Activated CD4-positive, alpha-beta memory T cell treated with anti-CD3 and anti-CD28 coated beads, Interleukin-2, amount 10 ng/mL, durations not matched to agents 7 days and 5 days (primary cell): Measurements from ENCODE around the gene NMD3. TPM values are rescaled to one million over a fixed set of nuclear protein-coding genes. Genes with fewer than 3 reads are reported as not detected.
"Not testable (repeated sequence)": the region's sequence is repeated elsewhere in the genome, so short reads cannot be mapped to it uniquely, and the experiment has no call there.

Experiments
- CTCF ChIA-PET: fragments of 350-600 bp; sonication (Branson Sonifier 250); formaldehyde crosslinking; loops from one replicate; lab custom pipeline; 2021; ENCODE audit warnings: antibody characterized with exemption, inconsistent platforms; lab: Charles Lee
- POLR2A ChIA-PET: fragments of 350-600 bp; sonication (Branson Sonifier 250); formaldehyde crosslinking; loops from one replicate; lab custom pipeline; 2021; ENCODE audit warnings: antibody characterized with exemption; lab: Charles Lee
- DNase-seq: peaks from one replicate; pipeline ENCODE4 v3.0.0-alpha.2; 2020
- H3K27ac Mint-ChIP-seq: one replicate; pipeline ENCODE4 v1.8.0; 2021; ENCODE audit warnings: mild to moderate bottlenecking, mixed read lengths
- H3K27me3 Mint-ChIP-seq: one replicate; pipeline ENCODE4 v1.8.0; 2021; ENCODE audit warnings: mixed read lengths
- H3K36me3 Mint-ChIP-seq: one replicate; pipeline ENCODE4 v1.8.0; 2021; ENCODE audit warnings: low read depth, mixed read lengths
- H3K4me1 Mint-ChIP-seq: one replicate; pipeline ENCODE4 v1.8.0; 2021; ENCODE audit warnings: mixed read lengths
- H3K4me3 Mint-ChIP-seq: one replicate; pipeline ENCODE4 v1.8.0; 2021; ENCODE audit warnings: mild to moderate bottlenecking, mixed read lengths
- H3K9me3 Mint-ChIP-seq: one replicate; pipeline ENCODE4 v1.8.0; 2021; ENCODE audit warnings: mixed read lengths
- total RNA-seq, 2 experiments: library from RNA; stranded (reverse); gene quantifications; one replicate each; pipeline ENCODE4 v1.2.3, GENCODE V29; 2021

Gene NMD3
- total RNA-seq, 2 experiments from 2014 or later = 44.0 to 46.6 TPM

DNA sequence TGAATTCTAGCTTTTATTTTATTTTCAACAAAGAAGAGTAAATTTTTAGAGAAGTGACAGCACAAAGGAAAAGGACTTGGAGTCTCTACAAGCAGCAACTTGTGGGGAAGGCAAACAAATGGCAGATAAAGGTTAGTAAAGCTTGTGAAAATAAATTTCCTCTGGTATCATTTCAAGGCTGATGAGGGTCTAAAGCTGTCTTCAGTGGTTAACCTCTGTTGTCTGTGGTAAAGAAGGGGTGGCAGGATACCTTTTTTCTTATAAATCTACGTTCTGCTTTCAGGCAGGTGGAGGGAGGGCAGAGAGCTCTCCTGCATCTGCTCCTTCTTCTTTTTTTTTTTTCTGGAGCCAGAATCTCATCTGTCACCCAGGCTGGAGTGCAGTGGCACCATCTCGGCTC lies 50.5 kb downstream of the NMD3 start:
- Mint-ChIP-seq H3K4me1 (no peaks in the 10 kb centered on the region), H3K9me3 (no peaks in the 10 kb centered on the region), H3K36me3 (no peaks in the 10 kb centered on the region), H3K27me3 (no peaks in the 10 kb centered on the region), H3K27ac (no peak overlapping the region), H3K4me3 (no peak overlapping the region)
- ChIA-PET POLR2A (no interaction called here), CTCF (interaction anchor here (0.8 to 1.6 kb wide), 5 partner anchors 11 to 330 kb away, joined by 3 to 4 read pairs (median 3); no protein-coding TSS in a partner anchor)
- DNase-seq = no peak

DNA sequence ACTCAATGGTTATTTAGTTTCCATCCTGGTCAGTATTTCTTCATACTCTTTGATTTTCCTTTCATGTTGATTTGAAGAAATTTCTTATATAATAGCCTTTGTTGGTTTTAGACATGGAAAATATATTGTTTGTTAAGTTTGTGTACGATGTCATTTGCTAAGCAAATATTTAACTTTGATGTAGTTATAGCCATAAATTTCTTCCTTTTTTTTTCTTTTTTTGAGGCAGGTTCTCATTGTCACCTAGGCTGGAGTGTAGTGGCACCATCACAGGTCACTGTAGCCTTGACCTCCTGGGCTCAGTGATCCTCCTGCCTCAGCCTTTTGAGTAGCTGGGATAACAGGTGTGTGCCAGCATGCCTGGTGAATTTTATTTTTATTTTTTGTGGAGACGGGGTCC lies 51.4 kb downstream of the NMD3 start:
- DNase-seq = no peak
- H3K36me3 Mint-ChIP-seq = no peaks in the 10 kb centered on the region
- H3K9me3 Mint-ChIP-seq = peaks cover 4% of the 10 kb centered on the region
- no peaks in the 10 kb centered on the region for H3K4me1 Mint-ChIP-seq
- no peak overlapping the region for H3K4me3 Mint-ChIP-seq
- POLR2A ChIA-PET = no interaction called here
- no peaks in the 10 kb centered on the region for H3K27me3 Mint-ChIP-seq
- CTCF ChIA-PET = interaction anchor here (1.6 kb wide), 1 partner anchor 138 kb away, joined by 4 read pairs; no protein-coding TSS in a partner anchor
- H3K27ac Mint-ChIP-seq = no peak overlapping the region

DNA sequence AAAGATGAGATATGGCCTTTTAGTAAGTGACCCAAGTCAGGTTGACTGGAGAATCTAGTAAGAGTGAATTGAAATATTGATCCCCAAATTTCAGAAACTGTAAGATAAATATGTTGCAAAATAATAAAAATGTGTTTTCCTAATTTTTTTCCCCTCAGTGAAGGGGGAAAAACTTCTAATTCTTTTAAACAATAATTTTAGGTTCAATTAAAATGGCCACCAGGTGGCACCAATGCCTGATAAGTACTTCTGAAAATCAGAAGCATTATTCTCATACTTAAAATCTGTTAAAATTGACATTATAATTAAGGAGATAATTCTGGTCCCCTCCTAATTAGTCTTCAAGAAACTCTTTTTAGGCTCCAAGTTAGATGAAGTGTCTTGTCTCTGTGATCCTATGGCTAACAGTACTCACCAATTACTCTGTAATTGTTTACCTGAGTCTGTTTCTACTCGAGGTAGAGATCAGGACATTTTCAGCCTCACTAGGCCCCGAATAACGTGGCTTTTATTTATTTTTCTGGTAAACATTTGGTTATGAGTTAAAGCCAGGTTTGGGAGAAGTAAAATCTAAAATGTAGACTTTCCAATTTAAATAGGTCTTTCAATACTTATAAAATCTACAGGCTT lies 52.6 kb downstream of the NMD3 start:
- no peak overlapping the region for H3K4me3 Mint-ChIP-seq
- no peaks in the 10 kb centered on the region for H3K27me3 Mint-ChIP-seq
- no peaks in the 10 kb centered on the region for H3K4me1 Mint-ChIP-seq
- peaks cover 4% of the 10 kb centered on the region for H3K9me3 Mint-ChIP-seq
- ChIA-PET CTCF (interaction anchor here (0.8 to 2.6 kb wide), 11 partner anchors 10 to 586 kb away, joined by 3 to 17 read pairs (median 4); no protein-coding TSS in a partner anchor), POLR2A (no interaction called here)
- DNase-seq = no peak
- no peaks in the 10 kb centered on the region for H3K36me3 Mint-ChIP-seq
- H3K27ac Mint-ChIP-seq = no peak overlapping the region

DNA sequence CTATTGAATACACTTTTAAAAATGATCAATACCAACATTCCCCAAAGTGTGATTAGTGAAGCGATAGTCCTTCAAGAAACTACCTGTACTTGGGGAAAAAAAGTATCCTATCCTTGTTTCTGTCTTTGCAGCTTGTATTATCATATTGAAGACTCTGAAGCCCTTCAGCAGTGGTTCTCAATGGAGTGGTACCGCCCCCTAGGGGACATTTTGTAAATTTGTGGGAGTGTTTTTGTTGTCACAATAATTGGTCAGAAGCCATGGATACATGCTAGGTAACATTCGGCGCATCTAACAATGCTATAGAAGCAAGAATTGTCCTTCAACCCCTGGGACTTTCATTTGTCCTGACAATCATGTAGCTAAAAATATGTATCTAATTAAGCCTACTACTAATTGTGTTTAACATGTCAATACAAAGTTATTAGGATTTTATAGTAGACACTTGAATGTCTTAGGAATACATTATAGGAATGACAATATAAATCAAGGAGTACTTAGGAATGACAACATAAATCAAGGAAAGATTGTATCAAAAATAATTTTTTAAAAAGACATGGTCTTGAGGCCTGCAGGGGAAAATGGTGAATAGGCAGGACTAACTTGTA lies 53.7 kb downstream of the NMD3 start:
- H3K27me3 Mint-ChIP-seq = no peaks in the 10 kb centered on the region
- H3K36me3 Mint-ChIP-seq = peaks cover 2% of the 10 kb centered on the region
- peaks cover 8% of the 10 kb centered on the region for H3K9me3 Mint-ChIP-seq
- no peak overlapping the region for H3K27ac Mint-ChIP-seq
- DNase-seq = peak; percentile 55
- H3K4me3 Mint-ChIP-seq = no peak overlapping the region
- no peaks in the 10 kb centered on the region for H3K4me1 Mint-ChIP-seq
- CTCF ChIA-PET = interaction anchor here (0.6 to 2.9 kb wide), 25 partner anchors 9 to 587 kb away, joined by 3 to 17 read pairs (median 4); partner anchors contain the start of gene NMD3
- POLR2A ChIA-PET = no interaction called here

DNA sequence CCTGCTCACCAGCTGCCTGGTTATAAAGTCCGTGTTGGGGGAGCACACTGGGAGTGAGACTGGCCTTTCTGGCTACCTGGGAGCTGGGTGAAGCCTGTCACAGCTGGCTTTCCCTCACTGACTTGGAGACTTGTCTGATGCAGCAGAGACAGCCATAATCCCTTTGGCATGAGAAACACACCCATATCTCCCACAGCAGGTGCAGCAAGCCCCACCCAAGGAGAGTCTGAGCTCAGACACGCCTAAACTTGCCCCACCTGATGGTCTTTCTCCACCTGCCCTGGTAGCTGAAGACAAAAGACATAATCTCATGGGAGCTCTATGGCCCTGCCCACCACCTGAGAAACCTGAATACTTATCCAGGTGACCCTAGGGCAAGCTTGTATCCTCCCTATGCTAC lies 54.8 kb downstream of the NMD3 start:
- H3K4me3 Mint-ChIP-seq = no peak overlapping the region
- peaks cover 2% of the 10 kb centered on the region for H3K36me3 Mint-ChIP-seq
- H3K27me3 Mint-ChIP-seq = no peaks in the 10 kb centered on the region
- H3K9me3 Mint-ChIP-seq = peaks cover 9% of the 10 kb centered on the region
- no peaks in the 10 kb centered on the region for H3K4me1 Mint-ChIP-seq
- H3K27ac Mint-ChIP-seq = no peak overlapping the region
- ChIA-PET POLR2A (interaction anchor here (1.8 kb wide), 1 partner anchor 55 kb away, joined by 5 read pairs; the partner anchor contains the start of gene NMD3), CTCF (interaction anchor here (1.2 to 2.9 kb wide), 10 partner anchors 8 to 319 kb away, joined by 3 to 17 read pairs (median 6); partner anchors contain the start of gene NMD3)
- DNase-seq = no peak

DNA sequence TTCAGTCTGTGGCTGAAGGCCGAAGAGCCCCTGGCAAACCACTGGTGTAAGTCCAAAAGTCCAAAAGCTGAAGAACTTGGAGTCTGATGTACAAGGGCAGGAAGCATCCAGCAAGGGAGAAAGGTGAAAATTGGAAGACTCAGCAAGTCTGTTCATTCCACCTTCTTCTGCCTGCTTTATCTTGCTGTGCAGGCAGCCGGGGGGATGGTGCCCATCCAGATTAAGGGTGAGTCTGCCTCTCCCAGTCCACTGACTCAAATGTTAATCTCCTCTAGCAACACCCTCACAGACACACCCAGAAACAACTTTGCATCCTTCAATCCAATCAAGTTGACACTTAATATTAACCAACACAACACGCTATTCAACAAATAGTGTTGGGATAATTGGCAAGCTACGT lies 61.3 kb downstream of the NMD3 start:
- H3K27ac Mint-ChIP-seq, H3K4me3 Mint-ChIP-seq, H3K36me3 Mint-ChIP-seq, CTCF ChIA-PET, POLR2A ChIA-PET, H3K9me3 Mint-ChIP-seq, DNase-seq, H3K4me1 Mint-ChIP-seq, H3K27me3 Mint-ChIP-seq: not testable (repeated sequence)

DNA sequence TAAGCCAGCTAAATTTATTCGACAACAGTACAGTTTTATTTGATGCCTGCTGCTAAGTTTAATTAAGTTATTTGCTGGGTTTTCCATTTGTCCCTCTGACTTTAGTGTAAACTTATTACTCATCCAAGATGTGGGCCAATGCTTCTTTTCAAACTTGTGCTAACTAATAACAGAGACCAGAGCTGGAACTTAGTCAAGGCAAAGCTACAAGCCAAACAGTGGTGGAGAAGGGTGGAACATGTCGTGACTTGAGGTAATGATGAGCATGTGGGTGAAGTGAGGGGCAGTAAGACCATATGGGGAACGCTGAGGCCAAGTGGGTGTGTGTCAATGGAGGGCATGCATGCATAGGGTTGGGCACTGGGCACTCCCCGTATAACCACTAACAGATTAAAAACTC lies 63.9 kb downstream of the NMD3 start:
- H3K4me1 Mint-ChIP-seq = no peaks in the 10 kb centered on the region
- H3K36me3 Mint-ChIP-seq = no peaks in the 10 kb centered on the region
- H3K27ac Mint-ChIP-seq = no peak overlapping the region
- H3K27me3 Mint-ChIP-seq = no peaks in the 10 kb centered on the region
- POLR2A ChIA-PET = no interaction called here
- DNase-seq = no peak
- no peak overlapping the region for H3K4me3 Mint-ChIP-seq
- H3K9me3 Mint-ChIP-seq = peaks cover 4% of the 10 kb centered on the region
- CTCF ChIA-PET = interaction anchor here (1.9 kb wide), 1 partner anchor 10 kb away, joined by 9 read pairs; no protein-coding TSS in a partner anchor

DNA sequence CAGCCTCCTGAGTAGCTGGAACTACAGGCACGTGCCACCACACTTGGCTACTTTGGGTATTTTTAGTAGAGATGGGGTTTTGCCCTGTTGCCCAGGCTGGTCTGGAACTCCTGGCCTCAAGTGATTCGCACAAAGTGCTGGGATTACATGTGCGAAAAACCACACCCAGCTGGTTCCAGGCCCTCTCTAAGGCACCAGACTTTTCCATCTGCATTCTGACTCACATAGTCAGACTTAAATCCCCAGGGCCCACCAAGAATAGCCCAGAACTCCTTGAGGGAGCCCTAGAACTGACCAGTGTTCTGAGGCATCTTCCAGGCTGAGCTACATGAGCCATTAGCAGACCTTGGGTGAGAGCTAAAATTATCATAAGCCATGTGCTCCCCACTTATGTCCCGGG lies 68.1 kb downstream of the NMD3 start:
- Mint-ChIP-seq H3K27ac (no peak overlapping the region), H3K9me3 (peaks cover 2% of the 10 kb centered on the region), H3K36me3 (no peaks in the 10 kb centered on the region), H3K4me3 (no peak overlapping the region), H3K4me1 (no peaks in the 10 kb centered on the region), H3K27me3 (peaks cover 9% of the 10 kb centered on the region)
- DNase-seq = no peak
- POLR2A ChIA-PET = no interaction called here
- CTCF ChIA-PET = interaction anchor here (0.7 kb wide), 1 partner anchor 228 kb away, joined by 3 read pairs; no protein-coding TSS in a partner anchor

DNA sequence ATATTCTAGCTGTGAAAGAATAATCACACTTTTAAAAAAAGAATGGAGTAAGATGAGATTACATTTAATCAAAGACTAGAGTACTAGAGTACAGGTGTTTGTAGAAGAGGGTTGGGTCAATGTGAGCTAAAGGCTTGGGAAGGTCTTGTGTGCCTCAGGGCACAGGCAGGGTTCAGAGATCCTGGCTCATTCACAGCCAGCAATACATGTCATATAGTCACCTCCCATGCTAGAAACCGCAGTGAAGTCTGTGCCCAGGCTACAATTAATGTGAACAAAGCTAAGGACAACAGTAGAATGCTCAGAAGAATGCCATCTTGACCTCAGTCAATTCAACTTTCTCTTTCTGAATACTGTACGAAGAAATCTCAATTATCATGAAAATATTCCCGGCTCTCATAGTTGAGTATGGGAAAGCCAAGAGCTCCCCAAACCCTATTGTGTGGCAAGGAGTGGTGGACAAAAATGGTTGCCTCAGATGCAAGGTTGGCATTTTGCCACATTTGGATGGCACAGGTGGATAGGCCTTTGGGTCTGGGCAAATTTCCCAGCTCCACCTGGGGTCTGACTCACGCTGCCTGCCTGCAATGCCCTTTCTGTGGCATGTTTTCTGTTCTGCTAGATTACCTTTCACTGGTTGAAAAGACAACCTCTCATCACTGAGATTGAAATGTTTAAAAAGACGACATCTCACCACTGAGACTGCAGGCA lies 70.2 kb downstream of the NMD3 start:
- no peaks in the 10 kb centered on the region for H3K4me1 Mint-ChIP-seq
- H3K9me3 Mint-ChIP-seq = peaks cover 2% of the 10 kb centered on the region
- no peak overlapping the region for H3K4me3 Mint-ChIP-seq
- H3K36me3 Mint-ChIP-seq = no peaks in the 10 kb centered on the region
- ChIA-PET POLR2A (no interaction called here), CTCF (interaction anchor here (1.2 kb wide), 1 partner anchor 17 kb away, joined by 3 read pairs; no protein-coding TSS in a partner anchor)
- H3K27me3 Mint-ChIP-seq = peaks cover 11% of the 10 kb centered on the region
- no peak for DNase-seq
- no peak overlapping the region for H3K27ac Mint-ChIP-seq

DNA sequence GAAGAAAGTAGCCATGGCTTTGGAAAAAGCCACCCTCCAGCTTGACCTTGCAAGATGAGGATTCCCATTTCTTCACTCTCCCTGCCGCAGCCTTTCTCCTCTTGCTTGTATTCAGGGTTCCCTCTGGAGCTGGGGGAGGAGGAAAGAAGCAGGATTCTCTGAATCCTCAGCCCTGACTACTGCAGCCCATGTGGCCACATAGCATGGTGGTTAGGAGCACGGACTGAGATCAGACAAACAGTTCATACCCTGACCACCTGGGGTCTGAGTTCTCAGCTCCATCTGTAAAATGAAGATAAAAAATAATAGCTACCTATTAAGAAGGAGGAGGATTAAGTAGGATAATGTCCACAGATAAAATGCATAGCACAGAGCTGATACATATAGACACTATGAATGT lies 72.3 kb downstream of the NMD3 start:
- ChIA-PET CTCF (interaction anchor here (1.8 kb wide), 1 partner anchor 12 kb away, joined by 8 read pairs; no protein-coding TSS in a partner anchor), POLR2A (no interaction called here)
- no peak overlapping the region for H3K4me3 Mint-ChIP-seq
- peaks cover 19% of the 10 kb centered on the region for H3K27me3 Mint-ChIP-seq
- no peak for DNase-seq
- H3K36me3 Mint-ChIP-seq = no peaks in the 10 kb centered on the region
- H3K9me3 Mint-ChIP-seq = peaks cover 14% of the 10 kb centered on the region
- H3K27ac Mint-ChIP-seq = no peak overlapping the region
- no peaks in the 10 kb centered on the region for H3K4me1 Mint-ChIP-seq

DNA sequence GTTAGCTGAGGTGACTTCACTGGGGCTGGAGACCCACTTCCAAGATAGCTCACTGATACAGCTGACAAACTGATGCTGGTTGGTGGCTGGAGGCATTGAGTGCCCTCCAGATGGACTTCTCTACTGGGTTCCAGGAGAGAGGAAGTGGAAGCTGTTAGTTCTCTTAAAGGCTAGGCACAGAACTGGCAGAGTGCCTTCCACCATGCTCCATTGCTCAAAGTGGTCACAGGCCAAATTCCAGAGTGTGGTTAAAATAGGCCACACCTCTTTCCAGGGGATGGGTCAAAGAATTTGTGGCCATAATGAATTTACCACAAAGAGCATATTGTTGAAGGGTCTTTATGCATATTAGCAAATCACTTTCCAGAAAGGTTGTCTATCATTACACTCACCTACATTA lies 74.2 kb downstream of the NMD3 start:
- H3K9me3 Mint-ChIP-seq = peaks cover 23% of the 10 kb centered on the region
- no peaks in the 10 kb centered on the region for H3K4me1 Mint-ChIP-seq
- H3K36me3 Mint-ChIP-seq = peaks cover 5% of the 10 kb centered on the region
- H3K27ac Mint-ChIP-seq = no peak overlapping the region
- POLR2A ChIA-PET = no interaction called here
- H3K4me3 Mint-ChIP-seq = no peak overlapping the region
- DNase-seq = no peak
- CTCF ChIA-PET = interaction anchor here (1.8 kb wide), 1 partner anchor 10 kb away, joined by 8 read pairs; no protein-coding TSS in a partner anchor
- H3K27me3 Mint-ChIP-seq = peaks cover 22% of the 10 kb centered on the region

DNA sequence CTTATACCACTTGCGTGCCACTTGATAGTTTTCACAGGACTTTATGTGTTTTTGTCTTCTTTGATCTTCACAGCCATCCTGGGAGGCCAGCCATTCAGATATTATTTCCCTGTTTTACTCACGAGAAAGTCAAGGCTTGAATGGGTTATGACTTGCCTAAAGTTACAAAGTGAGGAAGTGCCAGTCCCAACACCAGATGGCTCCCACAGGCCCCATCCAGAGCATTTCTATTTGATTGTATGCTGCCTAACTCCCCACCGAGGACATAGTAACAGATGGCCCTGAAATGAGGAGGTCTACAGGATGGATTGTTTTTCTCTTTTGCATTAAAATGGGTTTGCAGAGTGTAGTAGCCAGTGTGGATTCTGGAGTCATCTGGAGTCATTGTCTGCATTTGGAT lies 75.7 kb downstream of the NMD3 start:
- H3K4me1 Mint-ChIP-seq = no peaks in the 10 kb centered on the region
- peaks cover 5% of the 10 kb centered on the region for H3K36me3 Mint-ChIP-seq
- ChIA-PET POLR2A (no interaction called here), CTCF (no interaction called here)
- no peak overlapping the region for H3K4me3 Mint-ChIP-seq
- H3K27me3 Mint-ChIP-seq = peaks cover 31% of the 10 kb centered on the region
- H3K27ac Mint-ChIP-seq = no peak overlapping the region
- H3K9me3 Mint-ChIP-seq = peaks cover 23% of the 10 kb centered on the region
- no peak for DNase-seq
